CD1c-positive myeloid dendritic cell (primary cell): ENCODE measurements around the gene PTS.

Experiments used
- DNase-seq: peaks from one replicate; pipeline ENCODE4 v3.0.0-alpha.2; 2016; ENCODE audit errors: extremely low spot score

Gene PTS

GRCh38 chr11:112265659-112266409, 39.6 kb downstream of the PTS start:
- DNase-seq: no peak

GRCh38 chr11:112266410-112266778, 40.2 kb downstream of the PTS start:
- no peak for DNase-seq

- no peak for DNase-seq
These were observed 41.0 kb downstream of the PTS start for GRCh38 chr11:112267188-112267591.

DNA sequence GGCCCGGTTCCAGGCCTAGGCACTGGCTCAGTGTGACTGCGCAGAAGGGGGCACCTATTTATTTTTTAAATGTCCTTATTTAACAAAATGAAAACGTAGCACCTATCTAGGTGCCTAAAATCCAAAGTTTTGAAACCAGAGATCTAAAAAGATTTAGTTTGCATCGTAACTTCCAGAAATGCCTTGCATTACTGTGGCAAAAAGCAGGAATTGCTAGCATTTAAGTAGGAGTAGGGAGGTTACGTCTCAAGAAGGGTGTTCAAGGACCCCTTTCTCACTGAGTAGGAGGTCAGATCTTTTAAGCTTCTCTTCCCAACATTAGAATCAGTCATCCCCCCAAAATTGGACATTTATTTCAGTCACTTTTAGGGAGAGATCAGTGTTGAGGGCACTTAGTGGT, 42.2 kb downstream of the PTS start:
- DNase-seq: no peak

DNA sequence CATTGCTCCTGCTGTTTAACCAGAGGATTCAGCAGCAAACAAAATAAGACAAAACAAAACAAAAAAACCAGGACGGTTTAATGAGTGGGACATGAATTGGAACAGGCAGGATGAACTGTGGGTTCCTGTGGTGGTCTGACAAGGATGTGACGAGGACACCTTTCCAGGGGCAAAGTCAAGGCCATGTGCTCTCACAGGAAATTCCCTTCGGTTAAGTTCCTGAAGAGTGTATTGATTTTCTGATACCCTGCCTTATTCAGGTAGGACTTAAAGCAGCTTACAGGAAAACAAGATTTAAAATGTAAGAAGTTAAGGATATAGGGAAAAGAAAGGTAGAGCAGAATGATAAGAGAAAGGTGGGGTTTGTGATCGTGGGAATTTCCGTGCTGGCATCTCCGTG, 42.9 kb downstream of the PTS start:
- DNase-seq: no peak

DNA sequence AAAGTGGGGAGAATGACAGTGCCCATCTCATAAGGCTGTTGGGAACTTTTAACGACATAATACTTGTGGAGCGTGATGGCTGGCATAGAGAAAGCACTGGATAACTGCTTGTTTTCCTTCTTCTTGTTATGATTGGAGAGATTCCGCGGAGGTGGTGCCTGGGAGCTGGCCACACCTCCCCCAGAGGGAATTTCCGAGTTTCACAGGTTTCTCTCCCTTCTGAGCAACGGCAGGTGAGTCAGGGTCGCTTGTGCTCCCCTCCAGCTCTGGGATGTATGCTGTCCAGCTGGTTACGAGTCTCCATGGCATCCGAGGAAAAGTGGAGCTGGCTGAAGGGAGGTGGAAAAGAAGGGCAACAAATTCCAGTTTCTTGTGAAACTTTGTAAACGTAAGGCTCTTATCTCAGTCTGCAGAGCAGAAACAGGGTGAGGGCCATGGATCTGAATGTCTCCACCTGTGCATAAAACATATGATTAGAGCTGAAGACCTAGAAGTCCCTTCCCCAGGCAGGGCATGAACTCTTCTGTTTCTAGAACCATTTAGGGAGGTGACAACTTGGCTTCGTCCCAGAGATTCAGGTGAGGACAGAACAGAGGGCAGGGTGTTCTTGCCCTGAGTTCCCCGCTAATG, 44.4 kb downstream of the PTS start:
- DNase-seq: no peak

- DNase-seq: no peak
These were observed 45.0 kb downstream of the PTS start for GRCh38 chr11:112271242-112271641.

DNA sequence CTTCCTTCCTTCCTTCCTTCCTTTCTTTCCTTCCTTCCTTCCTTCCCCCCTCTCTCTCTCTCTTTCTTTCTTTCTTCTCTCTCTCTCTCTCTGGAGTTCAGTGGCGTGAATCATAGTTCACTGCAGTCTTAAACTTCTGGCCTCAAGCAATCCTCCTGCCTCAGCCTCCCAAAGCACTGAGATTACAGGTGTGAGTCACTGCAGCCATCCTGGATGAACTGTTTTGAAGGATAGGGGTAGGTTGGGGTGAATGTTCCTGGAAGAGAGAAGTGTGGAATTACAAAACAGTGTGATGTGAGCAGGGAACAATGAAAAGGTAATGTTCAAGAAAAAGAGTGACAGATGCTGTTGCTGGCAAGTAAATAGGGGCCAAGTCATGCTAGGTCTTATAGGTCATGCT, 46.8 kb downstream of the PTS start:
- no peak for DNase-seq

- no peak for DNase-seq
These were observed 48.0 kb downstream of the PTS start for GRCh38 chr11:112274007-112274783.

- no peak for DNase-seq
These were observed 50.8 kb downstream of the PTS start for GRCh38 chr11:112277029-112277428.

- DNase-seq: no peak
These were observed 51.7 kb downstream of the PTS start for GRCh38 chr11:112277941-112278340.

DNA sequence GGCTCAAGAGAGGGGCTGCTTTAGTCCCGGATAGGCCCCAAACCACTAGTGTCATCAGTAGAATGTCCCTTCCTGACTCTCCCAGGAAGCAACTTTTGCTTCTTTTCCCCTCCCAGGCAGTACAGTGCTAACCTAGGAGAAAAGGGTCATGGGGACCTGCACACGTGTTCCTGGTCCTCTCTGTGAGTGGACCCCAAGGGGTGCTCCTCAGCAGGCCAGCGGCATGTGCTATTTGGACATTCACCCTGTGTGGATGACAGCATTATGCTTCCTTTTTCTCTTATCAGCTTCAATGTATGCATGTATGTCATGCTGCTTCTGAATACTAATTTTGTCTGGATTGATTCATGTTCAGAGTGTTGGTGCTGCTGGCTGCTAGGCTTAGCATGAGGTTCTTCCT, 52.6 kb downstream of the PTS start:
- no peak for DNase-seq

DNA sequence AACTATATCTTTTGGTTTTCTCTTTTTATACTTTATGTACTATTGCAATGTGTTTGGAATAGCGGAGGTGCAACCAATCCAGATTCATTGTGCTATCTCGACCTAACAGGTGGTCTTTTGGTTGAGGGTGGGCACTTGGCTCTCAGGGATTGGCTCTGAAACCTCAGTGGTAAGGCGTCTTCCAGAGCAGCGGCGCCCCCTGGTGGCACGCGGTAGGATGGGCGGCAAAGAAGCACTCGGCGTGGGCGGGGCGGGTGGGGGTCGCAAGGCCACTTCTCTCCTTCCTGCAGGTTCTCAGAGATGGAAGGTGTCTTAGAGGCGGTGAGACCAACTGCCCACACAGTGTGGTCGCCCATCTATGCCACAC, 53.7 kb downstream of the PTS start:
- peak; percentile 80 for DNase-seq

GRCh38 chr11:112280268-112281126, 54.3 kb downstream of the PTS start:
- DNase-seq: peak; percentile 86

DNA sequence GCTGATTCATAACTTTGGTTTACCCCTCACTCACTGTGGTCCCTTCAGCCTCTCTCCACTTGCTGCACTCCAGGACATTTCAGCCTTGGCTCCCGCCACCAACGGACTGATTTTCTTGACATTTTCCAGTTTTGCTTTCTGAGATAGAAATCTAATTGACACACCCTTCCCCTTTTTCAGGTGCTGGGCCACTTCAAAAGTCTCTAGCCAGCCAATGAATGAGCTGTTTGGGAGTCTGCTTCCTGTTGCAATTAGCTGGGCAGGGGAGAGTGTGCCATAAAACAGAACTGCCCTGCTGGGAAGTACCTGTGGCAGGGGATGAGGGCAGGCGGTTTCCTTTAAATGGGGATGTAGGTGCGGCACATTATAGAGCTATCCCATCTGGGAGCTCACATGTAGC, 55.5 kb downstream of the PTS start:
- DNase-seq: peak; percentile 13
